PC-9 (cell line): ENCODE results near the gene FOXI3.

ENCODE experiments used
- CTCF ChIP-seq: fragments of 200-600 bp; sonication (generic); conservative IDR thresholded peaks from 2 replicates; pipeline ENCODE4 v1.6.1; 2017; ENCODE audit warnings: mixed run types, antibody characterized with exemption, mild to moderate bottlenecking, moderate library complexity
- EZH2 ChIP-seq: fragments of 200-600 bp; sonication (generic); IDR thresholded peaks from 2 replicates; pipeline ENCODE4 v1.8.0; 2017; ENCODE audit warnings: antibody characterized with exemption, low read depth

- TF ChIP-seq CTCF (no peak), EZH2 (no peak)
Measured at GRCh38 chr2:88452565-88452905, at the start of gene FOXI3.
